HCT116 (cell line): ENCODE results near the gene PBX2. TPM values are rescaled to one million over a fixed set of nuclear protein-coding genes. Genes with fewer than 3 reads are reported as not detected.

Source experiments
- ATAC-seq: fragments of 200-7000 bp; cut with Tn5 transposase; 2 replicates; pipeline ENCODE4 v1.9.1; 2020; ENCODE audit warnings: mild to moderate bottlenecking, moderate library complexity
- BruUV-seq: library from RNA; stranded (reverse); fragments of 400-500 nt; replicated peaks from 2 replicates; lab custom pipeline; 2021; lab: Mats Ljungman, UMichigan
- CTCF ChIA-PET: fragments of 300-600 bp; sonication (Branson Sonifier 250); formaldehyde crosslinking; loops from one replicate; lab custom pipeline; 2021; ENCODE audit warnings: antibody characterized with exemption; lab: Charles Lee
- POLR2A ChIA-PET: fragments of 300-600, 350-600 bp; sonication (Branson Sonifier 250); formaldehyde crosslinking; loops from one replicate; lab custom pipeline; 2021; ENCODE audit warnings: antibody characterized with exemption; lab: Charles Lee
- RAD21 ChIA-PET, 2 experiments: fragments of 300-600 bp; sonication (Branson Sonifier 250); formaldehyde crosslinking; loops; one replicate each; lab custom pipeline; 2023; ENCODE audit warnings: low total read pairs in 2 of 2; ENCODE audit not compliant: uncharacterized antibody in 2 of 2, unreplicated experiment in 2 of 2, low non-redundant PET in 1 of 2; lab: Charles Lee
- DNase-seq: peaks from one replicate; pipeline ENCODE4 v3.0.0-alpha.2; 2010; ENCODE audit warnings: low read depth, low spot score
- H2AFZ ChIP-seq: fragments of 200-600 bp; shearing (Covaris generic), sonication (generic); 2 replicates; pipeline ENCODE4 v1.6.1; 2017; ENCODE audit warnings: low read depth, mixed run types, mixed read lengths, antibody characterized with exemption, low read length; ENCODE audit not compliant: poor library complexity, severe bottlenecking
- H3K27ac ChIP-seq: 2 replicates; pipeline ENCODE4 v1.5.1; 2012; ENCODE audit warnings: low read depth, low read length
- H3K27me3 ChIP-seq: fragments of 200-600 bp; sonication (generic); 2 replicates; pipeline ENCODE4 v1.6.1; 2016; ENCODE audit warnings: mixed run types, low read length, mixed read lengths; ENCODE audit not compliant: insufficient read depth
- H3K36me3 ChIP-seq, 2 experiments: fragments of 200-500 bp in 1 of 2; fragments of 200-600 bp in 1 of 2; sonication (Bioruptor generic) in 1 of 2; sonication (generic) in 1 of 2; 2 replicates each; pipeline versions ENCODE4 v1.5.1 to v1.6.1; 2014 to 2016; ENCODE audit warnings: low read length in 2 of 2, inconsistent platforms in 1 of 2, mixed read lengths in 1 of 2, mixed run types in 1 of 2; ENCODE audit not compliant: insufficient read depth in 2 of 2, control insufficient read depth in 1 of 2
- H3K4me1 ChIP-seq, 2 experiments: fragments of 200-600 bp in 1 of 2; sonication (generic) in 1 of 2; 2 replicates each; pipeline versions ENCODE4 v1.5.1 to v1.6.1; 2012 to 2017; ENCODE audit warnings: low read length in 2 of 2, inconsistent platforms in 1 of 2, mild to moderate bottlenecking in 1 of 2, mixed read lengths in 1 of 2, mixed run types in 1 of 2, moderate library complexity in 1 of 2; ENCODE audit not compliant: insufficient read depth in 2 of 2, control insufficient read depth in 1 of 2
- H3K4me2 ChIP-seq: fragments of 200-600 bp; sonication (generic); 2 replicates; pipeline ENCODE4 v1.6.1; 2017; ENCODE audit warnings: mixed run types, low read length, mixed read lengths
- H3K4me3 ChIP-seq, 2 experiments: fragments of 200-600 bp in 1 of 2; sonication (generic) in 1 of 2; replicated peaks in 1 of 2; 2 replicates each; pipeline ENCODE4 v1.5.1; 2011 to 2016; ENCODE audit warnings: low read length in 2 of 2, control low read depth in 1 of 2, low read depth in 1 of 2, mild to moderate bottlenecking in 1 of 2, mixed read lengths in 1 of 2, mixed run types in 1 of 2
- H3K79me2 ChIP-seq: fragments of 200-600 bp; sonication (generic); 2 replicates; pipeline ENCODE4 v1.6.1; 2017; ENCODE audit warnings: mild to moderate bottlenecking, mixed run types, low read length, moderate library complexity, mixed read lengths; ENCODE audit not compliant: insufficient read depth
- H3K9ac ChIP-seq: fragments of 200-600 bp; sonication (generic); 2 replicates; pipeline ENCODE4 v1.6.1; 2016; ENCODE audit warnings: low read length, mixed read lengths
- H3K9me2 ChIP-seq: fragments of 200-600 bp; sonication (generic), shearing (Covaris generic); 2 replicates; pipeline ENCODE4 v1.6.1; 2017; ENCODE audit warnings: mixed run types, mild to moderate bottlenecking, moderate library complexity; ENCODE audit not compliant: insufficient read depth
- H3K9me3 ChIP-seq, 2 experiments: fragments of 200-500 bp in 1 of 2; fragments of 200-600 bp in 1 of 2; sonication (Bioruptor generic) in 1 of 2; sonication (generic) in 1 of 2; 2 replicates each; pipeline ENCODE4 v1.6.1; 2014 to 2017; ENCODE audit warnings: low read length in 2 of 2, mixed read lengths in 2 of 2, inconsistent platforms in 1 of 2, low read depth in 1 of 2, mild to moderate bottlenecking in 1 of 2, mixed run types in 1 of 2, moderate library complexity in 1 of 2; ENCODE audit not compliant: control insufficient read depth in 1 of 2, insufficient read depth in 1 of 2
- H4K20me1 ChIP-seq: fragments of 200-600 bp; sonication (generic), shearing (Covaris generic); 2 replicates; pipeline ENCODE4 v1.6.1; 2017; ENCODE audit warnings: mixed run types, mild to moderate bottlenecking, moderate library complexity; ENCODE audit not compliant: insufficient read depth
- ATF3 ChIP-seq: IDR thresholded peaks from 2 replicates; pipeline ENCODE4 v1.6.1; 2012
- CBX3 ChIP-seq: IDR thresholded peaks from 2 replicates; pipeline ENCODE4 v1.6.1; 2012; ENCODE audit warnings: low read depth
- CEBPB ChIP-seq: IDR thresholded peaks from 2 replicates; pipeline ENCODE4 v1.6.1; 2012; ENCODE audit warnings: low read depth
- EGR1 ChIP-seq: IDR thresholded peaks from 2 replicates; pipeline ENCODE4 v1.6.1; 2012; ENCODE audit warnings: low read depth
- ELF1 ChIP-seq: IDR thresholded peaks from 2 replicates; pipeline ENCODE4 v1.6.1; 2012; ENCODE audit warnings: low read depth, borderline replicate concordance
- EZH2 ChIP-seq: fragments of 200-600 bp; sonication (generic); IDR thresholded peaks from 2 replicates; pipeline ENCODE4 v1.6.1; 2017; ENCODE audit warnings: antibody characterized with exemption, mixed run types
- EZH2phosphoT487 ChIP-seq: fragments of 200-600 bp; IDR thresholded peaks from 2 replicates; pipeline ENCODE4 v1.6.1; 2018; ENCODE audit warnings: antibody characterized with exemption, borderline replicate concordance
- JUND ChIP-seq: IDR thresholded peaks from 2 replicates; pipeline ENCODE4 v1.6.1; 2012
- MAX ChIP-seq: IDR thresholded peaks from 2 replicates; pipeline ENCODE4 v1.6.1; 2012
- POLR2A ChIP-seq: IDR thresholded peaks from 2 replicates; pipeline ENCODE4 v1.7.0; 2011; ENCODE audit warnings: borderline replicate concordance; ENCODE audit not compliant: insufficient read depth, insufficient read length; ENCODE audit errors: extremely low read depth
- POLR2AphosphoS5 ChIP-seq: IDR thresholded peaks from 2 replicates; pipeline ENCODE4 v1.6.1; 2011; ENCODE audit warnings: mild to moderate bottlenecking, low read depth, low read length, moderate library complexity
- RAD21 ChIP-seq: IDR thresholded peaks from 2 replicates; pipeline ENCODE4 v1.6.1; 2012; ENCODE audit warnings: low read depth, mild to moderate bottlenecking
- REST ChIP-seq: IDR thresholded peaks from 2 replicates; pipeline ENCODE4 v1.6.1; 2012; ENCODE audit warnings: low read depth
- SIN3A ChIP-seq: IDR thresholded peaks from 2 replicates; pipeline ENCODE4 v1.6.1; 2012; ENCODE audit warnings: low read depth
- SP1 ChIP-seq: IDR thresholded peaks from 2 replicates; pipeline ENCODE4 v1.6.1; 2012; ENCODE audit warnings: low read depth
- TCF7L2 ChIP-seq: IDR thresholded peaks from 2 replicates; pipeline ENCODE4 v1.7.0; 2011; ENCODE audit warnings: borderline replicate concordance, inconsistent platforms; ENCODE audit not compliant: insufficient read depth, insufficient read length; ENCODE audit errors: extremely low read depth
- YY1 ChIP-seq: IDR thresholded peaks from 2 replicates; pipeline ENCODE4 v1.6.1; 2011; ENCODE audit warnings: low read length, low read depth, moderate library complexity, mild to moderate bottlenecking; ENCODE audit not compliant: insufficient replicate concordance; ENCODE audit errors: extremely low read depth
- ZFX ChIP-seq: fragments of 450-650 bp; IDR thresholded peaks from 2 replicates; pipeline ENCODE4 v1.6.1; 2017
- intact Hi-C: fragments of 100-400 bp; cut with micrococcal nuclease; formaldehyde crosslinking; loops from 2 replicates; pipeline ENCODE4 v1.10.0; 2022
- total RNA-seq: library from RNA; stranded (reverse); gene quantifications from one replicate; pipeline ENCODE4 v1.2.1, GENCODE V29; 2021; ENCODE audit not compliant: unreplicated experiment

PBX2 gene
- total RNA-seq, 1 experiment from 2014 or later: 79.0 TPM

GRCh38 chr6:32204268-32204715 is 14.3 kb upstream of the PBX2 start (continued):
- TF ChIP-seq REST (no peak), POLR2A (no peak), ELF1 (no peak), ZFX (no peak), EGR1 (no peak), JUND (no peak), CBX3 (no peak), RAD21 (no peak), TCF7L2 (no peak), ATF3 (no peak), CEBPB (no peak)

- POLR2A ChIA-PET: no interaction called here
- CTCF ChIA-PET: interaction anchor here (0.7 kb wide), 1 partner anchor 93 kb away, joined by 4 read pairs; no protein-coding TSS in a partner anchor
- RAD21 ChIA-PET: no interaction called here
- Histone ChIP-seq H3K9me3 (no peaks in the 10 kb centered on the region), H3K9ac (no peak overlapping the region), H2AFZ (no peak overlapping the region), H3K27ac (no peak overlapping the region), H3K79me2 (no peaks in the 10 kb centered on the region), H3K4me3 (no peak overlapping the region), H4K20me1 (no peaks in the 10 kb centered on the region), H3K36me3 (no peaks in the 10 kb centered on the region), H3K9me2 (no peaks in the 10 kb centered on the region), H3K4me1 (no peaks in the 10 kb centered on the region), H3K27me3 (0 out of 2 replicates have a peak, but pooled peaks cover 3% of the 10 kb centered on the region), H3K4me2 (no peak overlapping the region)
- ATAC-seq (no peak), DNase-seq (no peak)
- intact Hi-C loops: no loop called here
- TF ChIP-seq SIN3A (no peak), POLR2AphosphoS5 (no peak), MAX (no peak), YY1 (no peak), EZH2 (no peak), SP1 (no peak), EZH2phosphoT487 (no peak), RAD21 (no peak), ELF1 (no peak)
- no TSS peak for BruUV-seq
Observed at GRCh38 chr6:32203426-32204267, 13.6 kb upstream of the PBX2 start.
